NCI-H187 (cell line): ENCODE measurements around the gene PRELID2.

ENCODE experiments used
- DNase-seq, 2 experiments: peaks; one replicate each; lab custom pipeline; 2025; lab: John Stamatoyannopoulos, UW

Gene PRELID2

DNA sequence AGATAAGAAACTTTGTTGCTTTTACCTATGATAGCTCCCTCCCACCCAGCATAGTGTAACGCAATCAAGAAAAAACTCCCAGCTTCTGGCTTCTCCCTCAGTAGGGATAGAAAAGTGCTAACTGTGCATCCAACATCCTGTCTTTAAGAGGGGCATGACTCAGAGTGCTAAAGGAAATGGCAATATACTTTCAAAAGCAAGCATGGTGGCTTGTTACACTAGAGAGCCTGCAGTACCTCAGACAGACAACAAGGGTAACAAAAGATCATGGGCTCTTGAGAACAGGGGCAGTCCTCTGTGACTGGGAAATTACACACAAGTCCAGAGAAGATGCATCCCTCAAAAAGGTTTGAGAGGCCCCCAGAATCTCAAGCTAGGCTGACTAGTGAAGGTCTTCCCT lies 37.8 kb downstream of the PRELID2 start:
- DNase-seq, result no peak

DNA sequence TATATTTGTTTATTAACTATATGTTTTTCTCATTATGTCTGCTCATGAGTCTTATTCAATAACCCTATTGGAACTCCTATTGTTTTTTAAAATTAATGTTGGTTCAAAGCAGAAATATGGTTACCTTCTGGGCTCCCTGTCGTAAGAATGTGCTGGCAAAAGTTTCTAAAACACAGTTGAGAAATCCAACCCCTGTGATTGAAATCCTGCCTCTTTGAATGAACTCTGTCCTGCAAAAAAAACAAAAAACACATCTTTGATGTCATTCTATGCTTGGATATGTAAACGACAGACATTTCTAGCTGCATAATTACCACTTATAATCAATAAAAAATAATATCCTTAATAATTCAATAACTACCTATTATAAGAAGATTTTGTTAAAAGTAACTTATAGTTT lies 38.8 kb downstream of the PRELID2 start:
- DNase-seq, result no peak

- no peak for DNase-seq
Measured at GRCh38 chr5:145793574-145793973, 41.6 kb downstream of the PRELID2 start.

GRCh38 chr5:145792840-145793239 lies 42.3 kb downstream of the PRELID2 start:
- no peak for DNase-seq

DNA sequence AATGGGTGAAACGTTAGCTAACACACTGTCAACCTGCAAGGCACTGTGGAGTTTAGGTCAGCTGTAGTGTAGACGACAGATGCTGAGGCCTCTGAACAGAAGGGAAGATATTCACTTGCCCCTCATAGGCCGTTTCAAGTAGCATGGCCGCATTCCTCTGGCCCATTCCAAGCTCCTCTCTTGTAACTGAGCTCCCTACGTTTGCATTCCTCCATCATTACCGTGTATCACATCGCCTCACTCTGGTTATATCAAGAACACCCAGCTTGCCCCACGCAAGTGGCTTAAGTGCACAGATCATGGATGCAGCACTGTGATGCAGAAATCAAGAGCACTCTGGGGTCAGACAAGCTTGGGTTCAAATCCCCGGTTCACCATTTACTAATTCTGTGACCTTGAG lies 43.3 kb downstream of the PRELID2 start:
- no peak for DNase-seq

DNA sequence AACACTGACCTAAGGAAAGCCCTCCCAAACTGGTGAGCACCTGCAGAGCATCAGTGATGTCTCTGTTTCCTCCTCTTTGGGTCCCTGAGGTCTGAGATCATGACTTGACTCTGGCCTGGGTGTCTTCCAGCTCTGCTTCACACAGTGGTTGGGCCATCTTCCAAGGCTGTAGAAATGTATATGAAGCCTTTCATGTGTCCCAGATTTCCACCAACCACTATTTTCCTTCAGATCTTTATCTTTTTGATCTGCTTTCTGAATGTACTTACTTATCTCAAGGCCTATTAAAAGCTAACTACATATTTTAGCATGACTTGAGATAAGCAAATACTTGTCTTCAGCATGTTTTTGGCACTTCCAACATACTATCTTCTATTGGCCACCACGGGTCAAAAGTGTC lies 47.1 kb downstream of the PRELID2 start:
- DNase-seq, result no peak

DNA sequence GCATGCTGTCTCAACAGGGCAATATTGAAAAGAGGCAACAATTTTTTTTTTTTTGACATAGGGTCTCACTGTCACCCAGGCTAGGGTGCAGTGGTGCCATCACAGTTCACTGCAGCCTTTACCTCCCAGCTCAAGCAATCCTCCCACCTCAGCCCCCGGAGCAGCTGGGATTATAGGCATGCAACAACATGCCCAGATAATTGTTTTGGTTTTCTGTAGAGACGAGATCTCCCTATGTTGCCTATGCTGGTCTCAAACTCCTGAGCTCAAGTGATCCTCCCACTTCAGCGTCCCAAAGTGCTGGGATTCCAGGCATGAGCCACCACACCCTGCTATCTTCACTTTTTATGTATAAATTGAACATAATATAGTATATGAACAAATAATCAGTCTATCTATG lies 47.6 kb downstream of the PRELID2 start:
- no peak for DNase-seq

DNA sequence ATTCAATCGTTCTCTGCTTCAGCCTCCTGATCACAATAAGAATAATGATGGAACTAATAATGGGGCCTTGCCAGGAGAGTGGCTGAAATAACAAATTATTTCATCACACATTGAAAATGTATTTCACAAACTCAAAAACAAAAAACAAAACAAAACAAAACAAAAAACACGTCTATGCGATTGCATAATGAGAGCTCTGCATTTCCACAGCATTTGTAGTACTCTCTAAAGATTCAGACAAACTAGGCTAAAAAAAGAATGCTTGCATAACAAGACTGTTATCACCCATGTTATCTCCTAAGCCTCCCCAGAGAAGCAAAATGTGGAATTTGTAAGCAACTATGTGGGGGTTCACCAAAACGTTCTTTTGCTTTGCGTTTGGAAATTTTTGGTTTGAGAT lies 48.1 kb downstream of the PRELID2 start:
- DNase-seq, result no peak

DNA sequence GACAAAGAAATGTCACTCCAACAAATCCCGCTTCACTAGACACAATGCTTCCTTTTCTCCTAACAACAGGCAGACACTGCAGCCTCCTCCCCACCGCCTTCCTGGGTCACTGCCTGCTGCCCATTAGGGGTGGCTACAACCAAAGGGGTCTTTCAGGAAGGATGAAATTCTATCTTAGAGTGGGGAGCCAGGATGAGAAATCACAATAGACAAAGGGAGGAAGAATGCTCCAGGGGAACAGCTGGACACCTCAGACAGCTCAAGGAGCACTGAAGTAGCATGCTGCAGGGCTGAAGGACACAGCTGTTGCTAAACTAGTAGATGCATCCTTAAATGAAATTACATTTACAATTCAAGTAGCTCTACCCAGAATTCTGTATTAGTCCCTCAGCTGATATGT lies 54.2 kb downstream of the PRELID2 start:
- no peak for DNase-seq

- DNase-seq, result no peak
Measured at GRCh38 chr5:145778144-145778900, 56.8 kb downstream of the PRELID2 start.

DNA sequence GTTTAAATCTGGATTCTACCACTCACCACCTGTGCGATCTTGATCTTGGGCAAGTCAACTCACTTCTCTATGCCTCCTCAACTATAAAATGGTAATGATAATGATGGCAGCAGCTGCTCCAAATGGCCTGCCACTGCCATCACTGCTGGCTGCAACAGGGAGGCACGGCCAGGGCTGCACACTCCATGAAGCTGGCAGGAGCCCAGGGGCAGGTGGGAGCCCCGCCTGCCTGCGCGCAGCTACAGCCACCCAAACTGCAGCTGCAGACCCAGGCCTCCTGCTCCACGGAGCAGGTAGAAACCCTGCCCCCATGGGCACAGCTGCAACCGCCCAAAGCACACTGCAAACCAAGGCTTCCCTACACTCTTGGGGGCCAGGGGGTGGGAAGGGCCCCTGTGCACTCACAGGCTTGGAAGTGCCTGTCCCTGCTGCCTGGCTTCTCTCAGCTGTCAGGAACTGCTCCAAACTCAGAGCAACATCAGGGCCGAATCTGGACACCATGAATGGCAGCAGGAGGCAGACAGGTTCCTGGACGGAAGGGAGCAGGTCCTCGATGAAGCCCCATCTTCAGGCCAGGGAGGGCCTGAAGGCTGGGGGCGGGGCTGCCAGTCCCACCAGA lies 57.6 kb downstream of the PRELID2 start:
- DNase-seq, result no peak

- no peak for DNase-seq
Measured at GRCh38 chr5:145776886-145777285, 58.3 kb downstream of the PRELID2 start.

- DNase-seq, result no peak
Measured at GRCh38 chr5:145775893-145776444, 59.2 kb downstream of the PRELID2 start.

DNA sequence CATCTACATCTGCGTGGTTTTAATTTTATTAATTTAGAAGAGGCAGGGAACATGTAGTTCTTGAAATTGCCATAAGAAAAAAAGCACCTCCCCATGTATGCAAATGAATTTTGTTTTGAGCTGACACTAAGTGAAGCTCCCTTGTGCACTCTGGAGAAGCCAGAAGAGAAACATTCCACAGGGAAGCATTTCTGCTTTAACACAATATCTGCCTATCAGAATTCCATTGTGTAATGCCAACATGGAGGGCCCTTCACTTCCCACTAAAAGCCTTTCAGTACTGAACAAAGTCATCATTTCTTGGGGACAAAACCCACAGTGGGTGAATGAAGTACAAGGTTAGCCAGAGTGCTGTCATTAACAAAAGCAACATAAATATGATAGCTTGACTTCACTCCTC lies 59.7 kb downstream of the PRELID2 start:
- no peak for DNase-seq

DNA sequence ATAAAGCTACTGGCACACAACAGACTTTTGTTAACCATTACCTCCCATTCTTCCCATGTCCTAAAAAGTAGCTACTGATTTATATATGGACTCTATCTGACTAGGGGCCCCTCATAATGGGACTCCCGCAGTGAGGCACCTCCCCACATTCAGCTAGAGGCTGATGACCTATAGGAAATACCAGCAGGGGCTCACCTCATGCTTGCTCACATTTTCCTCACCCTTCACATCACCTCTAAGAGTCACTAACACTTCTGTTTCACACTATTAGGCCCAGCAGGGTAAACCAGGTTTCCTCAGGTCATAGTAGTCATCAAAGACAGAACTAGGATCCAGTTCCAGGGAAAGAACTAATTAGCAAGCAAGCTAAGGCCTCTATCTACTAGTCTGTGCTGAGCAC lies 60.7 kb downstream of the PRELID2 start:
- no peak for DNase-seq

DNA sequence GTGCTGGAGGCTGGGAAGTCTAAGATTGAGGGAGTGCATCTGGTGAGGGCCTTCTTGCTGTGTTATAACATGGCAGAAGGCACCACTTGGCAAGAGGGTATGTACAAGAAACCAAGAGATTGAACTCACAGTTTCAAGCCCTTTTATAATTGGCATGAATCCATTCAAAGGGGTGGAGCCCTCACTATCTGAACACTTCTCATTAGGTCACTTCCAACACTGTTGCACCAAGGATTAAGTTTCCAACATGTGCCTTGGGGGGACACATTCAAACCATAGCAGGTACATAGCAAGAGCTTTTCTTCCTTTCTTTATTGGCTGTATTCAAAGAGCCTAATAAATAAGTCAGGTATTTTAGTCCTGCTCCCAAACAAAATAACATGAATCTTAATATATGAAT lies 62.7 kb downstream of the PRELID2 start:
- DNase-seq, result no peak

DNA sequence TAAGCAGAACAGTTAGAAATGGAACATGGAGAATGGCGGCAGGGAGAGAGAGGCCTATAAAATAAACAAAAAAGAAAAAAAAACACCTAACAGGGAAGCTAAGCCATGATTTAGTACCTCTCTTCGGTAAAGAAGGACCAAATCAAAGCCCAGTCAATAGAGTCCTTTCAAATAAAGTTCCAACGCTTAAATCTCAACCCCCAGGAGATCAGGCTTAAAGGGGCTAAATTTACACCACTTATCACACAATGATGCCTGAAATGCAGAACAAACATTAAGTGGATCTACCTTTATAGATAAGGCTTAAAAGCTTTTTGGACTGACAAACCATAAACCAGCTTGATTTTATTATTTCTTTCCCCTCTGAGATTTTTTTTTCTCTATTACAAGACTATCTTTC lies 66.3 kb downstream of the PRELID2 start:
- DNase-seq, result no peak

DNA sequence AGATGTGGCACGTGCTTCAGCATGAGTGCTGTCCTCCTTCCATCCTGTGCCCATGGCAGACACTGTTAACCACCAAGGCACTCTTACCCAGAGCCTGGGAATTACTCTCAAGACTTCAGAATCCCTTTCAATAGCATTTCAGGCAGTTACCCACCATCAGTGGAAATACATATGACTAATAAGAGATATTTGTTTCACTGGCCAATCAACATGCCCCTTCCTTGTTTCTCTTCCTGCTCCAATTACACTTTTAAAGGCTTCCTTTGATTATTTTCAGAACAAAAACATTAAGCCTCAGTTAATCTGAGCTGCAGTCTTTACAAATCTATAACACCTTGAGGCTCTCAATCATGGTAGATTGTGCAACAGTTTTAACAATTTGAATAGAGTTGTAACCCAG lies 70.8 kb downstream of the PRELID2 start:
- no peak for DNase-seq

DNA sequence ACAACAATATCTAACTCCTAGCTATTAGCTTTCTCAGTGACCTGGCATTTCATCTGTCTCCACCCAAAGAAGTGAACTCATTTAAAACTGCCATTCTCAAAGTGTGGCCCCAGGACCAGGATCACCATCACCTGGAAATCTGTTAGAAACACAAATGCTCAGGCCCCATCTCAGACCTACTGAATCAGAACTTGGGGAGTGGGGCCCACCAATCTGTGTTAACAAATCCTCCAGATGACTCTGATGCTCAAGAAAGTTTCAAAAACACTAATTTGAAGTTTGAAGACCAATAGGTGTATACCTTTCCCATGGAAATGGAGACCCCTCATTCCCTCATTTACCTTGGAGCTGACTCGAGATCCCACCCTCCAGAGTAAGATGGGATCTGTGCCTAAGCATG lies 72.3 kb downstream of the PRELID2 start:
- no peak for DNase-seq

DNA sequence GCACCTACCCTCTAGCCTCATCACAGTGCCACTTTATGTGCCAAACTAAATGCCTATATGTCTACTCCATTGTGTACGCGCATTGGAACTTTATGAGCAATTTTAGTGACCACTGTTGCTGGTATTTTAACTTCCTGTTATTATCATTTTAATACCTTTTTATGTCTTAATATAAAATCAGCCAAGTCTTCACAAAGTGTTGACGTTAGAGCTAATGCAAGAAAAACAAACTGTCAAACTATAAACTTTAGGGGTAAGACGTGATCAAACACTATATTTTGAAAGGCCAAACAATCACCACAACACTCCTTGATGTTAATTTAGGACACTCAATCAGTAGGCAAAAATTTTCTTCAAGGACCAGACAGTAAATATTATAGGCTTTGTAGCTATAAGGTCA lies 73.9 kb downstream of the PRELID2 start:
- DNase-seq, result no peak

DNA sequence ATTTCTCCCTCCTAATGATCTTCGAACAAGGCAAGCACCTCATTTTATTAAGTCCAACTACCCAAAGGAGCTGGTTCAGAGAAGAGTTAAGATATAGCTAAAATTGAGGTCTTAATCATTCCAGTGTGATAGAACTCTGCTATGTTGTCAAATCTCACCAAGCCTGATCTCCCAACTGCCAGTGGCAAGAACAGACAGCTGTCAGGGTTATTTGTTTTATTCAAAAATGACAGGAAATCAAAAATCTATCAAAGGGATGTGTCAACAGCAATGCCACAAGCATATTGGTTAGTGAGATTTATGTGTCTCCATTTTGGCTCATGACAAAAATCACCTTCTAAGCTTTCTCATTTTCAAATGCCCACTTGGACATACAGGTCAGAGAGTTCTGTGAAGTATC lies 74.5 kb downstream of the PRELID2 start:
- no peak for DNase-seq

- no peak for DNase-seq
Measured at GRCh38 chr5:145752947-145753346, 82.2 kb downstream of the PRELID2 start.

DNA sequence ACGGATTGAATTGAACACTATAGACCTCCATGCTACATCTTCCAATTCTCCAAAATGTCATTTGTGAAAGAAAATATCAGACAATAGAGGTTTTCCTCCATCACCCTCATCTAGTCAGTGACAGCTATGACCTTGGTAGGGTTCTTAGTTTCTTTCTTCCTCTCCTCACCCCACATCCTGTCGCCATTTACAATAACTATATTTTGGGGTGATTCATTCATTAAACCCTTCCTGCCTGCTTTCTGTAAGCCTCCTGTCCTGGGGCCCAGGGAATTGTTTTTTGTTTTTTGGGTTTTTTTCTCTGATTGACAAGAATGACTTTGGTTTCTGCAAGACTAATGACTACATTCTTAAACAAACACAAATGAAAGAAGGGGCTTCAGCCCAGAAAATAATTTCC lies 82.6 kb downstream of the PRELID2 start:
- DNase-seq, result no peak

- no peak for DNase-seq
Measured at GRCh38 chr5:145750199-145750598, 84.9 kb downstream of the PRELID2 start.
